Measurements from ENCODE around the gene PPIL4. TPM values are rescaled to one million over a fixed set of nuclear protein-coding genes. Genes with fewer than 3 reads are reported as not detected.

The PPIL4 gene
- 20.4 and 20.5 TPM in 2 replicates for total RNA-seq

GRCh38 chr6:149545754-149546471, at the start of gene PPIL4:
Gene PPIL4, minus strand, starts transcription at chr6:149546043. Its CDS starts 38 bp downstream, at chr6:149546005.
- intact Hi-C loops (cut with micrococcal nuclease): loop anchor here (1.0 to 5.0 kb wide), 4 partner anchors 20 to 200 kb away; partner anchors contain the start of genes GINM1, KATNA1, NUP43 and ZC3H12D
- Mint-ChIP-seq H3K27ac (peak within 1 kb of the TSS; percentile 97), H3K36me3 (ENCODE audit: low read depth) (peaks cover 11% of the 10 kb centered on the region), H3K4me3 (ENCODE audit: low read depth) (peak within 1 kb of the TSS; percentile 96), H3K9me3 (no peaks in the 10 kb centered on the region), H3K27me3 (ENCODE audit: low read depth) (peaks cover 6% of the 10 kb centered on the region), H3K4me1 (ENCODE audit: low read depth) (peaks cover 36% of the 10 kb centered on the region)
- DNase-seq (ENCODE audit: low spot score): peak; percentile 95

- Mint-ChIP-seq H3K36me3 (ENCODE audit: low read depth) (peaks cover 47% of the 10 kb centered on the region), H3K27ac (no peak overlapping the region), H3K4me3 (ENCODE audit: low read depth) (no peak overlapping the region), H3K27me3 (ENCODE audit: low read depth) (no peaks in the 10 kb centered on the region), H3K9me3 (no peaks in the 10 kb centered on the region), H3K4me1 (ENCODE audit: low read depth) (no peaks in the 10 kb centered on the region)
- DNase-seq (ENCODE audit: low spot score): no peak
- intact Hi-C loops (cut with micrococcal nuclease): no loop called here
Observed at GRCh38 chr6:149593408-149593807, 47.6 kb upstream of the PPIL4 start.

GRCh38 chr6:149592983-149593382, 47.1 kb upstream of the PPIL4 start:
- no peaks in the 10 kb centered on the region for H3K9me3 Mint-ChIP-seq
- DNase-seq (ENCODE audit: low spot score): no peak
- H3K36me3 Mint-ChIP-seq (ENCODE audit: low read depth): peaks cover 45% of the 10 kb centered on the region
- no peaks in the 10 kb centered on the region for H3K27me3 Mint-ChIP-seq (ENCODE audit: low read depth)
- no peak overlapping the region for H3K4me3 Mint-ChIP-seq (ENCODE audit: low read depth)
- intact Hi-C loops (cut with micrococcal nuclease): no loop called here
- no peaks in the 10 kb centered on the region for H3K4me1 Mint-ChIP-seq (ENCODE audit: low read depth)
- no peak overlapping the region for H3K27ac Mint-ChIP-seq

GRCh38 chr6:149586149-149586548, 40.3 kb upstream of the PPIL4 start:
- Mint-ChIP-seq H3K36me3 (ENCODE audit: low read depth) (peaks cover 30% of the 10 kb centered on the region), H3K27me3 (ENCODE audit: low read depth) (no peaks in the 10 kb centered on the region), H3K4me1 (ENCODE audit: low read depth) (no peaks in the 10 kb centered on the region), H3K9me3 (no peaks in the 10 kb centered on the region), H3K27ac (no peak overlapping the region), H3K4me3 (ENCODE audit: low read depth) (no peak overlapping the region)
- intact Hi-C loops (cut with micrococcal nuclease): no loop called here
- DNase-seq (ENCODE audit: low spot score): no peak

GRCh38 chr6:149581349-149581748, 35.5 kb upstream of the PPIL4 start:
- Mint-ChIP-seq H3K36me3 (ENCODE audit: low read depth) (peaks cover 37% of the 10 kb centered on the region), H3K9me3 (no peaks in the 10 kb centered on the region), H3K4me1 (ENCODE audit: low read depth) (no peaks in the 10 kb centered on the region), H3K27ac (no peak overlapping the region), H3K4me3 (ENCODE audit: low read depth) (no peak overlapping the region), H3K27me3 (ENCODE audit: low read depth) (no peaks in the 10 kb centered on the region)
- intact Hi-C loops (cut with micrococcal nuclease): no loop called here
- DNase-seq (ENCODE audit: low spot score): no peak

- intact Hi-C loops (cut with micrococcal nuclease): no loop called here
- Mint-ChIP-seq H3K4me3 (ENCODE audit: low read depth) (no peak overlapping the region), H3K27me3 (ENCODE audit: low read depth) (no peaks in the 10 kb centered on the region), H3K36me3 (ENCODE audit: low read depth) (peaks cover 38% of the 10 kb centered on the region), H3K9me3 (no peaks in the 10 kb centered on the region), H3K27ac (no peak overlapping the region), H3K4me1 (ENCODE audit: low read depth) (no peaks in the 10 kb centered on the region)
- no peak for DNase-seq (ENCODE audit: low spot score)
Observed at GRCh38 chr6:149580880-149581279, 35.0 kb upstream of the PPIL4 start.

- Mint-ChIP-seq H3K9me3 (no peaks in the 10 kb centered on the region), H3K4me3 (ENCODE audit: low read depth) (peak overlapping the region; percentile 89), H3K27ac (no peak overlapping the region), H3K36me3 (ENCODE audit: low read depth) (no peaks in the 10 kb centered on the region), H3K4me1 (ENCODE audit: low read depth) (peaks cover 12% of the 10 kb centered on the region), H3K27me3 (ENCODE audit: low read depth) (peaks cover 2% of the 10 kb centered on the region)
- intact Hi-C loops (cut with micrococcal nuclease): loop anchor here (5.0 to 10.0 kb wide), 5 partner anchors 251 to 1817 kb away; partner anchors contain the start of genes LRP11, RAET1G and TAB2
- DNase-seq (ENCODE audit: low spot score): no peak
Observed at GRCh38 chr6:149567945-149568585, 22.2 kb upstream of the PPIL4 start.

- no peaks in the 10 kb centered on the region for H3K36me3 Mint-ChIP-seq (ENCODE audit: low read depth)
- H3K4me1 Mint-ChIP-seq (ENCODE audit: low read depth): peaks cover 12% of the 10 kb centered on the region
- H3K27me3 Mint-ChIP-seq (ENCODE audit: low read depth): peaks cover 2% of the 10 kb centered on the region
- H3K27ac Mint-ChIP-seq: no peak overlapping the region
- peak overlapping the region; percentile 89 for H3K4me3 Mint-ChIP-seq (ENCODE audit: low read depth)
- intact Hi-C loops (cut with micrococcal nuclease): loop anchor here (5.0 to 10.0 kb wide), 5 partner anchors 250 to 1818 kb away; partner anchors contain the start of genes LRP11, RAET1G and TAB2
- no peaks in the 10 kb centered on the region for H3K9me3 Mint-ChIP-seq
- DNase-seq (ENCODE audit: low spot score): no peak
Observed at GRCh38 chr6:149567194-149567586, 21.3 kb upstream of the PPIL4 start.

- Mint-ChIP-seq H3K9me3 (no peaks in the 10 kb centered on the region), H3K36me3 (ENCODE audit: low read depth) (no peaks in the 10 kb centered on the region), H3K27ac (peak overlapping the region; percentile 63), H3K27me3 (ENCODE audit: low read depth) (peaks cover 2% of the 10 kb centered on the region), H3K4me3 (ENCODE audit: low read depth) (peak overlapping the region; percentile 89), H3K4me1 (ENCODE audit: low read depth) (peaks cover 12% of the 10 kb centered on the region)
- DNase-seq (ENCODE audit: low spot score): peak; percentile 45
- intact Hi-C loops (cut with micrococcal nuclease): loop anchor here (1.0 to 10.0 kb wide), 9 partner anchors 20 to 1818 kb away; partner anchors contain the start of genes KATNA1, LATS1, LRP11 and PCMT1
Observed at GRCh38 chr6:149566410-149567193, 20.8 kb upstream of the PPIL4 start.

- intact Hi-C loops (cut with micrococcal nuclease): loop anchor here (1.0 to 10.0 kb wide), 9 partner anchors 19 to 1819 kb away; partner anchors contain the start of genes KATNA1, LATS1, LRP11 and PCMT1
- Mint-ChIP-seq H3K4me3 (ENCODE audit: low read depth) (peak within 1 kb of the TSS; percentile 89), H3K27ac (peak within 1 kb of the TSS; percentile 86), H3K4me1 (ENCODE audit: low read depth) (peaks cover 12% of the 10 kb centered on the region), H3K27me3 (ENCODE audit: low read depth) (peaks cover 4% of the 10 kb centered on the region), H3K9me3 (no peaks in the 10 kb centered on the region), H3K36me3 (ENCODE audit: low read depth) (no peaks in the 10 kb centered on the region)
- DNase-seq (ENCODE audit: low spot score): peak; percentile 96
Observed at GRCh38 chr6:149565527-149566409, 19.9 kb upstream of the PPIL4 start, which contains the start of gene GINM1. Gene GINM1, plus strand, starts transcription at chr6:149566375. Its CDS starts 40 bp downstream, at chr6:149566415.

GRCh38 chr6:149563928-149564325, 18.1 kb upstream of the PPIL4 start:
- Mint-ChIP-seq H3K9me3 (no peaks in the 10 kb centered on the region), H3K4me1 (ENCODE audit: low read depth) (peaks cover 12% of the 10 kb centered on the region), H3K4me3 (ENCODE audit: low read depth) (no peak overlapping the region), H3K27me3 (ENCODE audit: low read depth) (peaks cover 15% of the 10 kb centered on the region), H3K27ac (no peak overlapping the region), H3K36me3 (ENCODE audit: low read depth) (no peaks in the 10 kb centered on the region)
- DNase-seq (ENCODE audit: low spot score): no peak
- intact Hi-C loops (cut with micrococcal nuclease): loop anchor here (10.0 kb wide), 4 partner anchors 301 to 1821 kb away; partner anchors contain the start of genes LRP11 and RAET1G

Data from activated T-helper 2 cell treated with anti-CD3 and anti-CD28 coated beads, Interferon-gamma antibody, Interleukin-2, Interleukin-4, amounts not matched to agents 10 μg/mL and 5 μg/mL and 100 μg/mL, durations not matched to agents 14 hours and 24 hours and 36 hours (primary cell).